ENCODE data around the gene RAD9A.

RAD9A gene

GRCh38 chr11:67391304-67392182 lies at the start of gene RAD9A:
RAD9A (plus strand) TSS chr11:67391986; CDS start chr11:67392045, 59 bp downstream.
- TF ChIP-seq ZFX (IDR thresholded peaks at IDR 0.05; ENCODE audit: borderline replicate concordance) (no peak), CTCF (IDR thresholded peaks at IDR 0.05) (no peak)
- peak within 1 kb of the TSS; percentile 89 for H3K27ac ChIP-seq

- TF ChIP-seq CTCF (IDR thresholded peaks at IDR 0.05) (no peak), ZFX (IDR thresholded peaks at IDR 0.05; ENCODE audit: borderline replicate concordance) (no peak)
- H3K27ac ChIP-seq: peak overlapping the region; percentile 90
Measured at GRCh38 chr11:67344264-67344663, 47.5 kb upstream of the RAD9A start.

GRCh38 chr11:67345247-67345919 lies 46.4 kb upstream of the RAD9A start:
- TF ChIP-seq ZFX (IDR thresholded peaks at IDR 0.05; ENCODE audit: borderline replicate concordance): no peak
- TF ChIP-seq CTCF (IDR thresholded peaks at IDR 0.05): no peak
- peak overlapping the region; percentile 90 for H3K27ac ChIP-seq

GRCh38 chr11:67345920-67346819 lies 45.6 kb upstream of the RAD9A start:
- peak overlapping the region; percentile 90 for H3K27ac ChIP-seq
- TF ChIP-seq CTCF (IDR thresholded peaks at IDR 0.05) (peak; percentile 88), ZFX (IDR thresholded peaks at IDR 0.05; ENCODE audit: borderline replicate concordance) (no peak)

- peak overlapping the region; percentile 62 for H3K27ac ChIP-seq
- no peak for TF ChIP-seq CTCF (IDR thresholded peaks at IDR 0.05)
- no peak for TF ChIP-seq ZFX (IDR thresholded peaks at IDR 0.05; ENCODE audit: borderline replicate concordance)
Measured at GRCh38 chr11:67347964-67348749, 43.6 kb upstream of the RAD9A start.

- peak overlapping the region; percentile 62 for H3K27ac ChIP-seq
- no peak for TF ChIP-seq ZFX (IDR thresholded peaks at IDR 0.05; ENCODE audit: borderline replicate concordance)
- TF ChIP-seq CTCF (IDR thresholded peaks at IDR 0.05): no peak
Measured at GRCh38 chr11:67349036-67349435, 42.8 kb upstream of the RAD9A start.

All from 22Rv1 (cell line).